Endometrium (tissue), 2 donors: Measurements from ENCODE around the gene TGFBR3L.
"Not testable (repeated sequence)": the region's sequence is repeated elsewhere in the genome, so short reads cannot be mapped to it uniquely, and the experiment has no call there.

Experiments
- FAIRE-seq: peaks from 2 replicates; lab custom pipeline; 2012; peaks lifted over from hg19 to GRCh38; lab: Jason Lieb, UNC
- donor health status: control.
- donor health status: control.

TGFBR3L gene

GRCh38 chr19:7879836-7880235 is 34.8 kb upstream of the TGFBR3L start:
- FAIRE-seq, result no peak

DNA sequence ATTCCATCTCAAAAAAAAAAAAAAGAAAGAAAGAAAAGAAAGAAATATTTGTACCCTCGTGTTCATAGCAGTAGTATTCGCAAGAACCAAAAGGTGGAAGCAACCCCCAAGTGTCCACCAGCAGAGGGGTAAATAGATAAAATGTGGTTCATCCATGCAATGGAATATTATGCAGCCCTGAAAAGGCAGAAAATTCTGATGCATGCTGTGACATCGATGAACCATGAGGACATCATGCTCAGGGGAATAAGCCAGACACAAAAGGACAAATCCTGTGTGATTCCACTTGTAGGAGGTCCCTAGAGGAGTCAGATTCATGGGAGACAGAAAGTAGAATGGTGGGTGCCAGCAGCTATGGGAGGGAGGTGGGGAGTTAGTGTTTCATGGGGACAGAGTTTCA is 32.7 kb upstream of the TGFBR3L start:
- FAIRE-seq, result no peak

DNA sequence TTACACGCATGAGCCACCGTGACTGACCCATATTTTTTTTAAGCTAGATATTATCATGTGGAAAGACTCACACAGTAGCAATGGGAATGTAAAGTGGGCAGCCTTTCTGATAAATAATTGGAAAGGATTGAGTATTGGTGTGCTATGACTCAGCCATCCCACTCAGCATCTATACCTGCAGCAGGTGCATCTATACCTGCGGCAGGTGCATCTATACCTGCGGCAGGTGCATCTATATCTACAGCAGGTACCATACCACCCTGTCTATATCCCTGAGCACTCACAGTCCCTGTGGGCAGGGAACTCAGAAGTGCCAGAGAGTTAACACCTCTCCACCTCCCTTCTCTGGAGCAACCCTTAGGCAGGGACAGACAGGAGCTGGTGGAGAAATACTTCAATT is 31.5 kb upstream of the TGFBR3L start:
- FAIRE-seq, result no peak

DNA sequence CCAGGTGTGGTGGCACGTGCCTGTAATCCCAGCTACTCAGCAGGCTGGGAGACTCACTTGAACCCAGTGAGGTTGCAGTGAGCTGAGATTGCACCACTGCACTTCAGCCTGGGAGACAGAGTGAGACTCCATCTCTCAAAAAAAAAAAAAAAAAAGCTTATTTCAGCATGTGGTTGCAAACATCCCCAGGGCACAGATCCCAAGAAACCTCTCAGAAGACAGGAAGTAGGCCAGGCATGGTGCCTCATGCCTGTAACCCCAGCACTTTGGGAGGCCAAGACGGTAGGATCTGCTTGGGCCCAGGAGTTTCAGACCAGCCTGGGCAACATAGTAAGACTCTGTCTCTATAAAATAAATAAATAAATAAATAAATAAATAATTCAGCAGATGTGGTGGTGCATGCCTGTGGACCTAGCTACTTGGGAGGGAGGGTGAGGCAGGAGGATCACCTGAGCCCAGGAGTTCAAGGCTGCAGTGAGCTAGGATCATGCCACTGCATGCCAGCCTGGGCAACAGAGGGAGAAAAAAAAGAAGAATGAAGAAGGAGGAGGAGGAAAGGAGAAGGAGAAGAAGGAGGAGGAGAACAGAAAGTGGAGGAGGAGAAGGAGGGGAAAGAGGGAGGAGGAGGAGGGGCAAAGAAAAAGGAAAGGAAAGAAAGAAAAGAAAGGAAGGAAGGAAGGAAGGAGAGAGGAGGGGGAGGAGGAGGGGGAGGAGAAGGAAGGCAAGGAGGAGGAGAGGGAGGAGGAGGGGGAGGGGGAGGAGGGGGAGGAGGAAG is 30.6 kb upstream of the TGFBR3L start:
- FAIRE-seq, result no peak

DNA sequence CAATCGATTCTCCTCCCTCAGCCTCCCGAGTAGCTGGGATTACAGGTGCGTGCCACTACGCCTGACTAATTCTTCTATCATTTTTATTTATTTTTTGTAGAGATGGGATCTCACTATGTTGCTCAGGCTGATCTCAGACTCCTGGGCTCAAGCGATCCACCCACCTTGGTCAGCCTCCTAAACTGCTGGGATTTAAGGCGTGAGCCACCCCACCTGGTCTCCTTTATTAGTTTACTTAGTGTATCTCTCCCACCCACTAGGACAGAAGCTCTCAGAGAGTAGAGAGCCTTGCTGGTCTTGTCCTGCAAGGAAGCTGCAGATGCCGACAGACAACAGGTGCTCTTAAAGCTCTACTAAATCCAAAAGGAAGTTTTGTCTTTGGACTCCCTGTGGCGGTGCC is 28.8 kb upstream of the TGFBR3L start:
- no peak for FAIRE-seq

GRCh38 chr19:7887408-7888144 is 27.1 kb upstream of the TGFBR3L start:
- no peak for FAIRE-seq

DNA sequence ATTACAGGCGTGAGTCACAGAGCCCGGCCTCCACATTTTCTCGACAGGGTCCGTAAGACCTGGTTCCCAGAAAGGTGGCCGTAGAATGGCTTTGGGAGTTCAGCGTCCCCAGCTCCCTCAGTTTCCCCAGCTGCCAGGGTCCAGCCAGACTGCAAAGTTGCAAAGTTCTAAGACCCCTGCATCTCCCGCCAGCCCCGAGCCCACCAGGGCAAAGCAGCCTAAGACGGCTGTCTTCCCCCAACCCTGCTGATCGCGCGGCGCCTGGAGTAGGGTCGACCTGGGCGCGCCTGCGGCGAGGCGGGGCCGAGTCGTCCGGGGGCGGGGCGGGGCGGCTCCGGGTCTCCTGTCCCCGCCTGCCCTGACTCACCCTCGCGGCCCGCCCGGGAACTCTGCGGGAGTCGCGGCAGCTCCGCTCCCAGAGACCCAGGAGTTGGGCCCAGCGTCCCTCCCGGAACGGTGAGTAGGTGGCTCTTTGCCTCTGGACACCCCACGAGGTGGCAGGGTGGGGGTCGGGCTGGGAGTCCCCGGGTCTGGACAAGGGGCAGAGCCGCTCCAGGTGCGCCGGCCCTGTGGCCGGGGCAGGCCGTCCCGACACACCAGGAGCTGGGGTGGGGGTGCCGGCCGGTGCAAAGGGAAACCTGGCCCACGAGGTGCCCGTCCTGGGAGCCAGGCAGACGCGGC is 26.3 kb upstream of the TGFBR3L start, which contains the start of gene LRRC8E:
TSS of gene LRRC8E (plus strand) at position 366 of the 681 bp plus-strand sequence. CDS start 7,094 bp downstream, outside the sequence.
- no peak for FAIRE-seq

GRCh38 chr19:7888826-7889217 is 25.8 kb upstream of the TGFBR3L start:
- FAIRE-seq, result no peak

DNA sequence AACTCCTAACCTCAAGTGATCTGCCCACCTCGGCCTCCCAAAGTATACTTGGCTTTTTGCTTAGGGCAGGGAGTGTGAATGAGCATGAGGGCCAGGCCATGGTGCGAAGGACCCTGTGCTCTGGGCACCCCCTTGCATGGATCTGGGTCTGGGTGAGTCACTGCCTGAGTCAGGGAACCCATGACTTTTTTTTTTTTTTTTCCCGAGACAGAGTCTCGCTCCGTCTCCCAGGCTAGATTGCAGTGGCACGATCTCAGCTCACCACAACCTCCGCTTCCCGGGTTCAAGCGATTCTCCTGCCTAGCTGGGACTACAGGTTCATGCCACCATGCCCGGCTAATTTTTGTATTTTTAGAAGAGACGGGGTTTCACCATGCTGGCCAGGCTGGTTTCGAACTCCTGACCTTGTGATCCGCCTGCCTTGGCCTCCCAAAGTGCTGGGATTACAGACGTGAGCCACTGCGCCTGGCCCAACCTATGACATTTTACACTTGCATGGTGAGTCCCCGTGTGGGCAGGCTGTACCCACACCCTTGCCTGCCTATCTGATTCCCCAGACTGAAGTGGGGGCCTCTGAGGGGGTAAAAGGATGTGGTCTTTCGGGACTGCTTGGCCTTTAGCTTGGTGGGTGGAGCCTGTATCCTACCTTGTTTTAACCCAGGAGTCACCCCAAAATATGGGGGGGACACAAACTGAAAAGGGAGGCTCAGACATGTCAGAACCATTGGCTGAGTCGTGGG is 21.1 kb upstream of the TGFBR3L start:
- not testable (repeated sequence) for FAIRE-seq

GRCh38 chr19:7894612-7895309 is 19.9 kb upstream of the TGFBR3L start:
- FAIRE-seq, result no peak

- no peak for FAIRE-seq
These were observed 19.1 kb upstream of the TGFBR3L start for GRCh38 chr19:7895565-7895964.

DNA sequence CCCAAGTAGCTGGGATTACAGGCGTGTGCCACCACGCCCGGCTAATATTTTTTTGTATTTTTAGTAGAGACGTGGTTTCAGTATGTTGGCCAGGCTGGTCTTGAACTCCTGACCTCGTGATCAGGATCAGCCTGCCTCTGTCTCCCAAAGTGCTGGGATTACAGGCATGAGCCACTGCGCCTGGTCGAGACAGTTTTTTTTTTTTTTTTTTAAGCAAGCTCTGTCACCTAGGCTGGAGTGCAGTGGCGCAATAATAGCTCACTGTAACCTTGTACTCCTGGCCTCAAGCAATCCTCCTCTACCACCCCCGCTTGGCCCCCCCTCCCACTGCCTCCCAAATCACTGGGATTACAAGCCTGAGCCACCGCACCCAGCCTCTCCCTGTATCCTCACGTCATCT is 17.3 kb upstream of the TGFBR3L start:
- FAIRE-seq, result no peak

- no peak for FAIRE-seq
These were observed 15.7 kb upstream of the TGFBR3L start for GRCh38 chr19:7898967-7899366.

DNA sequence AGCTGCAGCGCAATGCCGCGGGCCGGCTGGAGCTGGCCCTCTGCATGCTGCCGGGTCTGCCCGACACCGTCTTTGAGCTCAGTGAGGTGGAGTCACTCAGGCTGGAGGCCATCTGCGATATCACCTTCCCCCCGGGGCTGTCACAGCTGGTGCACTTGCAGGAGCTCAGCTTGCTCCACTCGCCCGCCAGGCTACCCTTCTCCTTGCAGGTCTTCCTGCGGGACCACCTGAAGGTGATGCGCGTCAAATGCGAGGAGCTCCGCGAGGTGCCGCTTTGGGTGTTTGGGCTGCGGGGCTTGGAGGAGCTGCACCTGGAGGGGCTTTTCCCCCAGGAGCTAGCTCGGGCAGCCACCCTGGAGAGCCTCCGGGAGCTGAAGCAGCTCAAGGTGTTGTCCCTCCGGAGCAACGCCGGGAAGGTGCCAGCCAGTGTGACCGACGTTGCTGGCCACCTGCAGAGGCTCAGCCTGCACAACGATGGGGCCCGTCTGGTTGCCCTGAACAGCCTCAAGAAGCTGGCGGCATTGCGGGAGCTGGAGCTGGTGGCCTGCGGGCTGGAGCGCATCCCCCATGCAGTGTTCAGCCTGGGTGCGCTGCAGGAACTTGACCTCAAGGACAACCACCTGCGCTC is 14.8 kb upstream of the TGFBR3L start:
- no peak for FAIRE-seq

GRCh38 chr19:7900401-7900870 is 14.2 kb upstream of the TGFBR3L start:
- FAIRE-seq, result no peak

DNA sequence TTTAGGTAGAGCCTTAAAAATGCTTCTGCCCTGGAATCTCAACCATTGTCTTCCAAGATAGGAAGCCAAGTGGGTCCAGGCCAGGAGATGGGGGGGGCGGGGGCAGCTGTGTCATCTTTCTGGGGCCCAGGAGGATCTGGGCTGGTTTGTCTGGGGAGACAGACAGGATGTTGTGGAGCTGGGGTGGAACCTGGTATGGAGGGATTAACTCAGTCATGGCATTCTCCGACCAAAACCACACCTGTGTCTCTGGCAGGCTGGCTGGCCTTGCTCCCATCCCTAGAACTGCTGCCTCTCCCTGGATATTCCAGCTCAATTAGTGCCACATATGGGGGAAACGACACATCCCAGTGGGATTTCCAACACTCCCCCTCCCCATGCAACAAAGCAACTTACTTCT is 13.7 kb upstream of the TGFBR3L start:
- FAIRE-seq, result no peak

GRCh38 chr19:7901337-7901736 is 13.3 kb upstream of the TGFBR3L start:
- no peak for FAIRE-seq

DNA sequence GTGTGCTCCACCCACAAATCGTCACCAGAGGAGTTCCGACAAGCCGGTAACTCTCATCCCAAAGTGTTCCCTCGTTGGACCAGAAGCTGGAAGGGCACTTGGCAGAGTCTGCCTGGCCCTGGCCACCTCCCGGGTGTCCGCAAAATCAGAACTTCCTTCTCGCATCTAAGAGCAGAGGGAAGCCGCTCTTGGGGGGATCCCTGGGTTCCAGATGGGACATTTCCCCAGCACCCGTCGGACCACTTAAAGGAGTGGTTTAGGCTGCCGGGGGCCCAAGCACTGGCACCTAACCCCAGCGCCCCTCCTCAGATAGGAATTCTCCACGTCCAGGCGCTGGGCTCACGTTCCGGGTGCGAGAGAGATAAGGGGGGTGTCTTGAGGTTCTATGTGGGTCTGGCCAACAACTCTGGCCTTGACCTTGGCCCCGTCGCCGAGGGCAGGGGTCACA is 11.8 kb upstream of the TGFBR3L start:
- no peak for FAIRE-seq

- FAIRE-seq, result peak; percentile 98
These were observed 11.2 kb upstream of the TGFBR3L start, which contains the start of gene MAP2K7 for GRCh38 chr19:7903244-7904073. Gene MAP2K7, plus strand, starts transcription at chr19:7903877. Its CDS starts 68 bp downstream, at chr19:7903945.
